Smooth muscle cell (in vitro differentiated cells): ENCODE results near the gene RNASEH1. TPM values are rescaled to one million over a fixed set of nuclear protein-coding genes. Genes with fewer than 3 reads are reported as not detected.
"Not testable (repeated sequence)": the region's sequence is repeated elsewhere in the genome, so short reads cannot be mapped to it uniquely, and the experiment has no call there.

Experiments
- DNase-seq: peaks from one replicate; lab custom pipeline; 2025; ENCODE audit not compliant: unreplicated experiment; lab: John Stamatoyannopoulos, UW
- H2AFZ ChIP-seq: fragments of 200-600 bp; sonication (generic); 2 replicates; pipeline ENCODE4 v1.6.0; 2016; ENCODE audit warnings: antibody characterized with exemption, low read depth, mild to moderate bottlenecking
- H3F3A ChIP-seq: fragments of 200-600 bp; sonication (generic); 2 replicates; pipeline ENCODE4 v1.6.0; 2017; ENCODE audit warnings: antibody characterized with exemption, low read depth
- H3K27ac ChIP-seq: fragments of 200-600 bp; sonication (generic); 2 replicates; pipeline ENCODE4 v1.5.1; 2016; ENCODE audit warnings: low read depth, mild to moderate bottlenecking
- H3K27me3 ChIP-seq: fragments of 200-600 bp; sonication (generic); 2 replicates; pipeline ENCODE4 v1.6.1; 2016; ENCODE audit warnings: low read depth, mild to moderate bottlenecking
- H3K36me3 ChIP-seq: fragments of 200-600 bp; sonication (generic); 2 replicates; pipeline ENCODE4 v1.5.1; 2016; ENCODE audit warnings: low read depth
- H3K4me1 ChIP-seq: fragments of 200-600 bp; sonication (generic); 2 replicates; pipeline ENCODE4 v1.5.1; 2016; ENCODE audit warnings: low read depth
- H3K4me2 ChIP-seq: fragments of 200-600 bp; sonication (generic); 2 replicates; pipeline ENCODE4 v1.6.0; 2016; ENCODE audit warnings: mild to moderate bottlenecking
- H3K4me3 ChIP-seq: fragments of 200-600 bp; sonication (generic); 2 replicates; pipeline ENCODE4 v1.5.1; 2016; ENCODE audit warnings: mild to moderate bottlenecking
- H3K79me2 ChIP-seq: fragments of 200-600 bp; sonication (generic); 2 replicates; pipeline ENCODE4 v1.6.0; 2016; ENCODE audit warnings: low read depth, mild to moderate bottlenecking
- H3K9ac ChIP-seq: fragments of 200-600 bp; sonication (generic); 2 replicates; pipeline ENCODE4 v1.6.0; 2016; ENCODE audit warnings: low read depth
- H3K9me3 ChIP-seq: fragments of 200-600 bp; sonication (generic); replicated peaks from 2 replicates; pipeline ENCODE4 v1.5.1; 2016; ENCODE audit warnings: low read depth
- H4K20me1 ChIP-seq: fragments of 200-600 bp; sonication (generic); 2 replicates; pipeline ENCODE4 v1.6.0; 2016; ENCODE audit warnings: low read depth
- CTCF ChIP-seq: fragments of 200-600 bp; sonication (generic); IDR thresholded peaks from 2 replicates; pipeline ENCODE4 v1.5.1; 2017; ENCODE audit warnings: borderline replicate concordance, mild to moderate bottlenecking, antibody characterized with exemption; ENCODE audit not compliant: insufficient read depth, poor library complexity, severe bottlenecking
- WGBS: methylation state at CpG from one replicate; pipeline ENCODE4 v1.1.7; 2016; ENCODE audit warnings: low lambda C conversion rate; 5-methylcytosine and 5-hydroxymethylcytosine counted together
- polyA plus RNA-seq: library from polyadenylated mRNA; unstranded; fragments of >200 nt; fragmentation: Nextera tagmentation; extraction: Ambion mirVana; gene quantifications from 2 replicates; pipeline ENCODE4 v1.2.1, GENCODE V29; 2016
- total RNA-seq: library from RNA; depleted of rRNA; stranded (reverse); fragments of >200 nt; gene quantifications from 2 replicates; pipeline ENCODE4 v1.2.3, GENCODE V29; 2014

Gene RNASEH1
- total and polyA plus RNA-seq, 2 experiments from 2014 or later = 18.3 to 39.2 TPM

- Histone ChIP-seq H2AFZ (peak overlapping the region; percentile 84), H3K4me1 (peaks cover 11% of the 10 kb centered on the region), H3K27ac (peak overlapping the region; percentile 85), H3K4me2 (peak overlapping the region; percentile 95), H3K4me3 (peak overlapping the region; percentile 73), H4K20me1 (no peaks in the 10 kb centered on the region), H3K27me3 (no peaks in the 10 kb centered on the region), H3F3A (peaks cover 9% of the 10 kb centered on the region), H3K9me3 (no peaks in the 10 kb centered on the region), H3K9ac (peak overlapping the region; percentile 92), H3K36me3 (no peaks in the 10 kb centered on the region), H3K79me2 (peaks cover 16% of the 10 kb centered on the region)
- DNase-seq = peak; percentile 98
- 1% methylated on average over 49 of the region's 67 CpGs for WGBS
- TF ChIP-seq CTCF = no peak
These were observed 39.5 kb downstream of the RNASEH1 start for GRCh38 chr2:3518496-3519254.

- H2AFZ ChIP-seq = peak overlapping the region; percentile 79
- peak overlapping the region; percentile 95 for H3K4me2 ChIP-seq
- peaks cover 6% of the 10 kb centered on the region for H3F3A ChIP-seq
- H3K4me3 ChIP-seq = peak overlapping the region; percentile 73
- WGBS = 35% methylated on average over 3 of the region's 3 CpGs
- no peak for DNase-seq
- no peak for TF ChIP-seq CTCF
- H3K27me3 ChIP-seq = no peaks in the 10 kb centered on the region
- H3K36me3 ChIP-seq = no peaks in the 10 kb centered on the region
- peaks cover 16% of the 10 kb centered on the region for H3K79me2 ChIP-seq
- H3K9ac ChIP-seq = peak overlapping the region; percentile 92
- peak overlapping the region; percentile 81 for H3K27ac ChIP-seq
- H3K4me1 ChIP-seq = peaks cover 11% of the 10 kb centered on the region
- no peaks in the 10 kb centered on the region for H3K9me3 ChIP-seq
- H4K20me1 ChIP-seq = no peaks in the 10 kb centered on the region
These were observed 40.1 kb downstream of the RNASEH1 start for GRCh38 chr2:3517948-3518495.

GRCh38 chr2:3516831-3517230, 41.3 kb downstream of the RNASEH1 start:
- no peaks in the 10 kb centered on the region for H3K27me3 ChIP-seq
- H3K27ac ChIP-seq = no peak overlapping the region
- H3K4me2 ChIP-seq = no peak overlapping the region
- WGBS = 96% methylated on average over 3 of the region's 3 CpGs
- H3K4me1 ChIP-seq = peaks cover 11% of the 10 kb centered on the region
- TF ChIP-seq CTCF = no peak
- no peaks in the 10 kb centered on the region for H3F3A ChIP-seq
- H3K79me2 ChIP-seq = peaks cover 16% of the 10 kb centered on the region
- no peak overlapping the region for H3K9ac ChIP-seq
- no peaks in the 10 kb centered on the region for H4K20me1 ChIP-seq
- no peak overlapping the region for H3K4me3 ChIP-seq
- H3K36me3 ChIP-seq = peaks cover 2% of the 10 kb centered on the region
- no peak for DNase-seq
- no peak overlapping the region for H2AFZ ChIP-seq
- no peaks in the 10 kb centered on the region for H3K9me3 ChIP-seq

GRCh38 chr2:3515438-3515837, 42.7 kb downstream of the RNASEH1 start:
- DNase-seq, H3K4me2 ChIP-seq, H3F3A ChIP-seq, H3K36me3 ChIP-seq, H4K20me1 ChIP-seq, H3K27me3 ChIP-seq, H3K9ac ChIP-seq, H3K4me3 ChIP-seq, H3K27ac ChIP-seq, H3K9me3 ChIP-seq, H2AFZ ChIP-seq: not testable (repeated sequence)
- WGBS = 97% methylated on average over 5 of the region's 5 CpGs
- peaks cover 16% of the 10 kb centered on the region for H3K79me2 ChIP-seq
- H3K4me1 ChIP-seq = peaks cover 11% of the 10 kb centered on the region
